Adrenal gland (tissue), 12 donors: ENCODE data around the gene SLC6A14. TPM values are rescaled to one million over a fixed set of nuclear protein-coding genes. Genes with fewer than 3 reads are reported as not detected.

Experiments
- DNase-seq, 7 donors: peaks; one replicate each; pipeline ENCODE4 v3.0.0-alpha.2; 2019 to 2020
- H3K27ac ChIP-seq, 5 donors: fragments of 200-600 bp; sonication (generic) in 4 of 5; 1 replicate in 3 of 5; 2 replicates in 2 of 5; pipeline versions ENCODE4 v1.5.1 to v1.8.0; 2016 to 2020; ENCODE audit warnings: mild to moderate bottlenecking in 1 of 5
- H3K27me3 ChIP-seq: fragments of 200-600 bp; 2 replicates; pipeline ENCODE4 v1.8.0; 2021
- H3K36me3 ChIP-seq, 2 donors: fragments of 200-600 bp; replicated peaks in 1 of 2; 1 replicate in 1 of 2; 2 replicates in 1 of 2; pipeline versions ENCODE4 v1.5.1 to v1.8.0; 2018 to 2022
- H3K4me1 ChIP-seq, 2 donors: fragments of 200-600 bp; replicated peaks in 1 of 2; 1 replicate in 1 of 2; 2 replicates in 1 of 2; pipeline versions ENCODE4 v1.5.1 to v1.8.0; 2018 to 2021
- H3K4me3 ChIP-seq, 4 donors: fragments of 200-600 bp; sonication (generic) in 3 of 4; one replicate each; pipeline ENCODE4 v1.5.1; 2016 to 2018
- H3K9me3 ChIP-seq, 3 donors: fragments of 200-600 bp; sonication (generic) in 1 of 3; replicated peaks in 1 of 3; 1 replicate in 2 of 3; 2 replicates in 1 of 3; pipeline versions ENCODE4 v1.5.1 to v1.8.0; 2016 to 2021
- CTCF ChIP-seq, 6 experiments: fragments of 450-650 bp in 4 of 6; fragments of 200-600 bp in 2 of 6; sonication (generic) in 1 of 6; IDR thresholded peaks; 1 replicate in 5 of 6; 2 replicates in 1 of 6; pipeline versions ENCODE4 v1.5.1 to v1.8.0; 2016 to 2021; ENCODE audit warnings: antibody characterized with exemption in 6 of 6, mild to moderate bottlenecking in 2 of 6, moderate library complexity in 1 of 6
- POLR2A ChIP-seq, 2 donors: fragments of 450-650 bp; IDR thresholded peaks; one replicate each; pipeline ENCODE4 v1.6.1; 2017; ENCODE audit warnings: antibody characterized with exemption in 2 of 2, mild to moderate bottlenecking in 2 of 2, moderate library complexity in 1 of 2
- WGBS, 4 donors: extraction: QIAGEN DNeasy Blood & Tissue Kit in 2 of 4; methylation state at CpG; one replicate each; pipeline versions ENCODE4 v1.1.5 to v1.1.7; 2013 to 2017; 5-methylcytosine and 5-hydroxymethylcytosine counted together
- intact Hi-C, 2 donors: fragments of 100-400 bp; cut with DNase I; formaldehyde crosslinking; loops; one replicate each; pipeline versions ENCODE4 v1.14.1 to v1.15.0; 2022 to 2023
- polyA plus RNA-seq, 3 donors: library from polyadenylated mRNA; stranded (reverse); fragments of 200-250 nt in 2 of 3; fragments of 350-450 nt in 1 of 3; fragmentation: Illumina TruSeq in 1 of 3; extraction: RNeasy Lipid Tissue Mini Kit (QIAGEN cat#74804) in 1 of 3; gene quantifications; one replicate each; pipeline ENCODE4 v1.2.3, GENCODE V29; 2013 to 2014
- total RNA-seq, 9 donors: library from RNA; depleted of rRNA in 4 of 9; stranded (reverse); fragments of >200 nt in 4 of 9; fragments of 120-200 nt in 1 of 9; fragmentation: NEBNext Ultra II Directional in 1 of 9; extraction: Animal tissue kit (Norgen Biotek cat#: 25700) in 1 of 9; gene quantifications; one replicate each; pipeline versions ENCODE4 v1.1.0 to v1.2.4, GENCODE V29; 2013 to 2023
- donor health status: healthy with polysubstance abuse.
- donor health status: Bipolar disorder and iron deficiency.
- donor health status: DM: yes; HTN: yes; CAD: no.
- donor health status: DM: no; HTN: no; CAD: no.
- donor health status: DM: no; HTN: no; CAD: no.
- donor health status: DM: yes; HTN: yes; CAD: no.

Gene SLC6A14
- total and polyA plus RNA-seq, 12 donors = 0.03 to 0.11 TPM; not detected in 10

GRCh38 chrX:116435597-116435996 lies 809 bp upstream of the SLC6A14 start:
- TF ChIP-seq POLR2A (IDR thresholded peaks at IDR 0.05) (no peak), CTCF (IDR thresholded peaks at IDR 0.05) (no peak)
- Histone ChIP-seq H3K9me3 (no peaks in the 10 kb centered on the region), H3K4me1 (no peaks in the 10 kb centered on the region), H3K4me3 (no peak overlapping the region), H3K36me3 (no peaks in the 10 kb centered on the region), H3K27ac (no peak overlapping the region), H3K27me3 (no peaks in the 10 kb centered on the region)
- intact Hi-C loops = no loop called here
- no peak for DNase-seq

- Histone ChIP-seq H3K9me3 (no peaks in the 10 kb centered on the region), H3K27ac (no peak overlapping the region), H3K27me3 (no peaks in the 10 kb centered on the region), H3K4me3 (no peak overlapping the region), H3K4me1 (no peaks in the 10 kb centered on the region), H3K36me3 (no peaks in the 10 kb centered on the region)
- WGBS, 4 donors = 48 to 62% (median 58%) methylated on average over 2 of the region's 2 CpGs
- TF ChIP-seq POLR2A (IDR thresholded peaks at IDR 0.05) = no peak
- TF ChIP-seq CTCF (IDR thresholded peaks at IDR 0.05) = no peak
- intact Hi-C loops = no loop called here
- DNase-seq = no peak
These were observed 12.8 kb downstream of the SLC6A14 start for GRCh38 chrX:116449156-116449555.

GRCh38 chrX:116462822-116463221 lies 26.4 kb downstream of the SLC6A14 start, which contains the start of gene CT83:
Gene CT83, minus strand, starts transcription at chrX:116462976. Its CDS starts 120 bp downstream, at chrX:116462856.
- intact Hi-C loops = no loop called here
- TF ChIP-seq CTCF (IDR thresholded peaks at IDR 0.05) = no peak
- no peak for TF ChIP-seq POLR2A (IDR thresholded peaks at IDR 0.05)
- no peak within 1 kb of the TSS for H3K27ac ChIP-seq
- H3K9me3 ChIP-seq = no peaks in the 10 kb centered on the region
- H3K4me1 ChIP-seq = no peaks in the 10 kb centered on the region
- DNase-seq = no peak
- 74 to 90% (median 83%) methylated on average over 15 to 18 of the region's 18 CpGs for WGBS, 4 donors
- H3K27me3 ChIP-seq = no peaks in the 10 kb centered on the region
- H3K36me3 ChIP-seq = no peaks in the 10 kb centered on the region
- no peak within 1 kb of the TSS for H3K4me3 ChIP-seq

GRCh38 chrX:116480059-116480458 lies 43.7 kb downstream of the SLC6A14 start:
- H3K4me1 ChIP-seq = no peaks in the 10 kb centered on the region
- TF ChIP-seq POLR2A (IDR thresholded peaks at IDR 0.05) = no peak
- no peak for TF ChIP-seq CTCF (IDR thresholded peaks at IDR 0.05)
- no peaks in the 10 kb centered on the region for H3K36me3 ChIP-seq
- H3K27me3 ChIP-seq = peaks cover 12% of the 10 kb centered on the region
- H3K9me3 ChIP-seq = no peaks in the 10 kb centered on the region
- intact Hi-C loops = no loop called here
- WGBS, 4 donors = 72 to 78% (median 77%) methylated on average over 2 of the region's 2 CpGs
- H3K4me3 ChIP-seq = no peak overlapping the region
- no peak overlapping the region for H3K27ac ChIP-seq
- DNase-seq = no peak
